Epithelial cell of proximal tubule (primary cell): ENCODE measurements around the gene LIN7A. TPM values are rescaled to one million over a fixed set of nuclear protein-coding genes. Genes with fewer than 3 reads are reported as not detected.

ENCODE experiments used
- DNase-seq: peaks from one replicate; pipeline ENCODE4 v3.0.0-alpha.2; 2011; ENCODE audit warnings: low read depth
- H3K4me3 ChIP-seq: 2 replicates; pipeline ENCODE4 v1.5.1; 2011; ENCODE audit warnings: low read depth, mild to moderate bottlenecking, low read length
- CTCF ChIP-seq: conservative IDR thresholded peaks from 2 replicates; pipeline ENCODE4 v1.5.1; 2012; ENCODE audit warnings: low read depth, mild to moderate bottlenecking, low read length
- total RNA-seq: library from RNA; depleted of rRNA; stranded (reverse); fragments of >200 nt; gene quantifications from 2 replicates; pipeline ENCODE4 v1.2.3, GENCODE V29; 2015

Gene LIN7A
- total RNA-seq, 1 donor from 2014 or later: 2.3 TPM

GRCh38 chr12:80834724-80835123 lies 103.0 kb downstream of the LIN7A start:
- no peak for DNase-seq
- no peak overlapping the region for H3K4me3 ChIP-seq
- no peak for TF ChIP-seq CTCF

- no peak for DNase-seq
- no peak overlapping the region for H3K4me3 ChIP-seq
- TF ChIP-seq CTCF: no peak
Measured at GRCh38 chr12:80830533-80831088, 107.1 kb downstream of the LIN7A start.

GRCh38 chr12:80829767-80830166 lies 108.0 kb downstream of the LIN7A start:
- no peak overlapping the region for H3K4me3 ChIP-seq
- TF ChIP-seq CTCF: no peak
- DNase-seq: no peak

- DNase-seq: no peak
- no peak for TF ChIP-seq CTCF
- H3K4me3 ChIP-seq: no peak overlapping the region
Measured at GRCh38 chr12:80825506-80825905, 112.2 kb downstream of the LIN7A start.

GRCh38 chr12:80823393-80823792 lies 114.3 kb downstream of the LIN7A start:
- no peak for TF ChIP-seq CTCF
- DNase-seq: no peak
- H3K4me3 ChIP-seq: no peak overlapping the region

GRCh38 chr12:80821513-80822000 lies 116.2 kb downstream of the LIN7A start:
- TF ChIP-seq CTCF: no peak
- DNase-seq: no peak
- H3K4me3 ChIP-seq: no peak overlapping the region

GRCh38 chr12:80818878-80819277 lies 118.9 kb downstream of the LIN7A start:
- H3K4me3 ChIP-seq: no peak overlapping the region
- no peak for DNase-seq
- no peak for TF ChIP-seq CTCF
